NT2/D1 (cell line): ENCODE measurements around the gene GNA12.

Experiments used
- SUZ12 ChIP-seq: IDR thresholded peaks from 2 replicates; pipeline ENCODE4 v1.6.1; 2011; ENCODE audit not compliant: insufficient read length, insufficient read depth; ENCODE audit errors: extremely low read depth
- ZNF274 ChIP-seq: IDR thresholded peaks from 2 replicates; pipeline ENCODE4 v1.6.1; 2011; ENCODE audit warnings: mild to moderate bottlenecking, low read depth, low read length

GRCh38 chr7:2818121-2818520, 26.0 kb downstream of the GNA12 start:
- no peak for TF ChIP-seq SUZ12
- no peak for TF ChIP-seq ZNF274
